GM12864 (cell line): ENCODE measurements around the gene OSBP2.

ENCODE experiments used
- DNase-seq: peaks from one replicate; pipeline ENCODE4 v3.0.0-alpha.2; 2011; ENCODE audit warnings: low read depth
- H3K4me3 ChIP-seq: 2 replicates; pipeline ENCODE4 v1.5.1; 2011; ENCODE audit warnings: mild to moderate bottlenecking, low read depth, low read length, control low read depth
- TF ChIP-seq, protein P1 (sequence below): IDR thresholded peaks from 2 replicates; pipeline ENCODE4 v1.5.1; 2011; ENCODE audit warnings: low read depth, mild to moderate bottlenecking, moderate library complexity, low read length, control low read depth, inconsistent platforms; ENCODE audit errors: missing control alignments

Gene OSBP2

DNA sequence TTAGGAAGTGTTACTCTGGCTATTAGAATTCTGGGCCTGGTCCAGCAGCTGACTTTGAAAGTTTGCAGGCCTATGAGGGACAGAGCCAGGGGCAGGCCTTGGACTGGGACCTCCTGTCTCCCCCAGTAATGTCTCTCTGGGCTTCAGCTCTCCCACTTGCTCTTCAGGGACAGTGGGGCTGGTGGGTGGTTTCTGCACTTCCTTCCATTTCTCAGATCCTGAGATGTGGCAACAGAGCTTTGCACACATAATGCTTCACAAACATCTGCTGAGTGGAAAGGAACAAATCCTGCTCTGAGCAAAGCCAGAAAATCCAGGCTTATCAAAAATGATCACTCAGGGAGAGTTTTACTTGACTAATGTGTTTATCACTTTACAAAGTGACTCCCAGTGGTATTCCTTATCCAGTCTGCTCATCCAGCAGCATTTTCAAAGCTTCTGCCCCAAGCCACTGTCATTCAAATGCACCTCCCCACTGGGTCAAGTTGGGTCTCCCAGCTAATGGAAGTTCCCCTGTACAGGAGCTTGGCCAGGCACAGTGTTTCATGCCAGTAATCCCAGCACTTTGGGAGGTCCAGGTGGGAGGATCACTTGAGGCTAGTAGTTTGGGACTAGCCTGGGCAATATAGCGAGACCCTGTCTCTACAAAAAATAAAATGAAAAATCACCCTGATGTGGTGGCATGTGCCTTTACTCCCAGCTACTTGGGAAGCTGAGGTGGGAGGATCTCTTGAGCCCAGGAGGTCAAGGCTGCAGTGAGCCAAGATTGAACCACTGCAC lies 13.5 kb upstream of the OSBP2 start:
- TF ChIP-seq, protein P1, sequence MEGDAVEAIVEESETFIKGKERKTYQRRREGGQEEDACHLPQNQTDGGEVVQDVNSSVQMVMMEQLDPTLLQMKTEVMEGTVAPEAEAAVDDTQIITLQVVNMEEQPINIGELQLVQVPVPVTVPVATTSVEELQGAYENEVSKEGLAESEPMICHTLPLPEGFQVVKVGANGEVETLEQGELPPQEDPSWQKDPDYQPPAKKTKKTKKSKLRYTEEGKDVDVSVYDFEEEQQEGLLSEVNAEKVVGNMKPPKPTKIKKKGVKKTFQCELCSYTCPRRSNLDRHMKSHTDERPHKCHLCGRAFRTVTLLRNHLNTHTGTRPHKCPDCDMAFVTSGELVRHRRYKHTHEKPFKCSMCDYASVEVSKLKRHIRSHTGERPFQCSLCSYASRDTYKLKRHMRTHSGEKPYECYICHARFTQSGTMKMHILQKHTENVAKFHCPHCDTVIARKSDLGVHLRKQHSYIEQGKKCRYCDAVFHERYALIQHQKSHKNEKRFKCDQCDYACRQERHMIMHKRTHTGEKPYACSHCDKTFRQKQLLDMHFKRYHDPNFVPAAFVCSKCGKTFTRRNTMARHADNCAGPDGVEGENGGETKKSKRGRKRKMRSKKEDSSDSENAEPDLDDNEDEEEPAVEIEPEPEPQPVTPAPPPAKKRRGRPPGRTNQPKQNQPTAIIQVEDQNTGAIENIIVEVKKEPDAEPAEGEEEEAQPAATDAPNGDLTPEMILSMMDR = no peak

DNA sequence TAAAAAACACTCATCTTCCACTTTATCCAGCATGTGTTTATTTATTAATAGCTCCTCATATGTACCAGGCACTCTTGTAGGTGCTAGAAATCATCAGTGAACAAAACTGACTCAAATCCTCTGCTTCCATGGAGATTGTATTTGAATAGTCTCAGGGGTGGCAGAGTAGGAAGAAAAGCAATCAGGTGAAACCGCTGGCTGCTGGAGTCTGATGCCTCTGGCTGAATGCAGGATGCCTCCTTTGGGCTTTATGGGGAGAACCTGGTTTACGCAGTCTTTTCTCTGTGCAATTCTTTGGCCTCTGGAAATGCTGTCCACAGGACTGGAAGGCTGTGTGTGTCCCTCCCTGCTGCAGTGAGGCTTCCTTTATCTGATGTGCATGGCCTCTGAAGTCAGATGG lies 12.8 kb upstream of the OSBP2 start:
- TF ChIP-seq, protein P1 = no peak
- no peak overlapping the region for H3K4me3 ChIP-seq
- DNase-seq = no peak

More for the DNA sequence above, 13.5 kb upstream of the OSBP2 start:
- H3K4me3 ChIP-seq = no peak overlapping the region
- no peak for DNase-seq

DNA sequence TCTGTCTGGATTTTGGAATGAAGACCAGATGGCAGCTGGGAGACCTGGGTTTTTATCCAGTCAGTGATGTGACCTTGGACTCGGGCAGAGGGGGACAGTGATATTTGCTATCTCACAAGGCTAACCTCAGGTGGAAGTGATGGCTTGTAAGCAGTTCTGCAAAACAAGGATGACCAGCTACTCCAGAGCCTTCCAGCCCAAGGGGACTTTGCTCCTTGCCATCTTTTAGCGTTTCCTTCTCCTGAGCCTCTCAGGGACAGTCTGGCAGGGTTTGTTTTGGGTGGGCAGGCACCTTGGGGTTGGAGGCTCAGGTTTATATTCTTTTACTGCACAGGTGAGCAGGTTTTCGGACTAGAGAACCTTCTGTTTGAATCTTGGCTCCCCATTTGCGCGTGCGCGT lies 9.5 kb upstream of the OSBP2 start:
- H3K4me3 ChIP-seq = no peak overlapping the region
- TF ChIP-seq, protein P1 = no peak
- DNase-seq = no peak

DNA sequence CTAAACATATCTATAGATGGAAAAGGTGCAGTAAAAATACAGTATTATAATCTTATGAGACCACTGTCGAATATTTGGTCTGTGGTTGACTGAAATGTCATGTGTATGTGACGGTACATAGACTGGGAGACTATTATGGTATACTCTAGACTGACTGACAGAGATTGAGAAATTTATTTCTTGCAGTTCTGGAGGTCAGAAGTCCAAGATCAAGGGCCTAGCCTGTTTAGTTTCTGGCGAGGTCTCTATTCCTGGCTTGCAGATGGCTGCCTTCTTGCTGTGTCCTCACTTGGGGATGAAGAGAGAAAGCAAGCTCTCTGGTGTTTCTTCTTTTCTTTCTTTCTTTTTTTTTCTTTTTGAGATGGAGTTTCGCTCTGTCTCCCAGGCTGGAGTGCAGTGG lies 7.3 kb upstream of the OSBP2 start:
- no peak overlapping the region for H3K4me3 ChIP-seq
- TF ChIP-seq, protein P1 = no peak
- DNase-seq = no peak

DNA sequence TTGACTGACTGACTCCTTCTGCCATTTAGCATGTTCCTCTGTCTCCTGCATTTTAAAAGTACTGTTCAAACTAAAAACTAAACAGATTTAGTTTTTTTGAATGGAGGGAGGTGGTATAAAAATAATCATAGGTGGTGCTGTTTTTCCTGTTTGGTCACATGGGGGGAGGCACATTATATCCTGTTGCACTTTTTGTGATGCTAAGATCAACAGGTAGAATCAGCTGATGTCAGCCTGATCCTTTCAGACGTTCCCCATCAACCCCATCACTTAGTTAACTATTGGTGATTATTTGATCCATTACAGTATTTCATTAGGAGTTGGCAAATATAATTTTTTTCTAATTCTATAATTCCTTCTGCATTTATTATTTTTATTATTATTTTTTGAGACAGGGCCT lies 5.1 kb upstream of the OSBP2 start:
- TF ChIP-seq, protein P1 = no peak
- no peak overlapping the region for H3K4me3 ChIP-seq
- DNase-seq = no peak

DNA sequence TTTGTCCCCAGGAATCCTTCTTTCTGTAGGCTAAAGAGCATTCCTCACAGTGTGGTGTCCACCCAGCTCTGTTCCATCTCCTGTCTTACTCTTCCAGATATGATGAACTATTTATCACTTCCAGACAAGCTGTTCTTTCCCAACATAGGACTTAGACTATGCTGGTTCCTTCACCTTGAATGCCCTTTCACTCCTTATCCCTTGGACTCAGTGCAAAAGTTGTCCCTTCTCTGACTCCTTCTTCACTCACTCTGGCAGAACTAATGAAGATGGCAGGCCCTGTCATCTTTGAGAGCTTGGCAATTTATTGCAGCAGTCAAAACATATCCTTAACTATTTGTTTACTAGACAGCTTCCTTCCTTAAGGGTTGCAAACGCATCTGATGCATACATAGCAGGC lies 3.5 kb upstream of the OSBP2 start:
- DNase-seq = no peak
- TF ChIP-seq, protein P1 = no peak
- H3K4me3 ChIP-seq = no peak overlapping the region

DNA sequence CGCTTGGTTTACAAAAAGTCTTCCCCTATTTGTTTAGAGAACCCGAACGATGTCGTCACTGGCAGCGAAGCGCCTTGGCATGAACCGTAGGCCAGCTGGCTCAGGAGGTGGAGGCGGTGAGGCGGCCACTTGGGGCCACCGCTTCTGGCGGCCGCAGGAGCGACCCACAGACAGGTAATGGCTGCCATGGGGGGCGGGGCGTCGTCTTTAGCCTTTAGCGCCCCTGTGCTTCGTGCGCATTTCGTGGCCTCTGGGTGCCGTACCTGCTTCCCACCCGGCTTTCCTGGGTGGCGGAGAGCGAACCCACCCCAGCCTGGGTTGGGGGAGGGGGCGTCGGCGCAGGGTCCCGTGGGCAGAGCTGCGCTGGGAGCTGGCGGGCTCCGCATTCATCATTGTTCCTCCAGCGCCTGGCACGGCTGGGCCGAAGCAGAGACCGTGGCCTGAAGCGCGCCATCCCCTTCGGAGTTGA lies 469 bp upstream of the OSBP2 start:
- H3K4me3 ChIP-seq = peak overlapping the region; percentile 63
- no peak for DNase-seq
- TF ChIP-seq, protein P1 = no peak
